GM21360 (cell line): ENCODE measurements around the gene DAB1.

Experiments
- ATAC-seq: cut with Tn5 transposase; IDR thresholded peaks from one replicate; pipeline ENCODE4 v1.9.1; 2021; ENCODE audit warnings: mild to moderate bottlenecking, moderate library complexity; ENCODE audit not compliant: unreplicated experiment

Gene DAB1

GRCh38 chr1:57279909-57280666 is 143.8 kb downstream of the DAB1 start:
- no peak for ATAC-seq

GRCh38 chr1:57278558-57278957 is 145.3 kb downstream of the DAB1 start:
- ATAC-seq: no peak

- ATAC-seq: no peak
Observed at GRCh38 chr1:57277681-57278080, 146.2 kb downstream of the DAB1 start.

- no peak for ATAC-seq
Observed at GRCh38 chr1:57276918-57277317, 146.9 kb downstream of the DAB1 start.

- no peak for ATAC-seq
Observed at GRCh38 chr1:57272601-57273000, 151.3 kb downstream of the DAB1 start.

GRCh38 chr1:57272150-57272549 is 151.7 kb downstream of the DAB1 start:
- ATAC-seq: no peak

GRCh38 chr1:57270927-57271698 is 152.7 kb downstream of the DAB1 start:
- no peak for ATAC-seq

GRCh38 chr1:57269630-57270225 is 154.1 kb downstream of the DAB1 start:
- ATAC-seq: no peak

GRCh38 chr1:57265104-57265503 is 158.8 kb downstream of the DAB1 start:
- no peak for ATAC-seq

GRCh38 chr1:57262472-57262871 is 161.4 kb downstream of the DAB1 start:
- no peak for ATAC-seq

- ATAC-seq: no peak
Observed at GRCh38 chr1:57258557-57259325, 165.1 kb downstream of the DAB1 start.

- ATAC-seq: no peak
Observed at GRCh38 chr1:57255945-57256344, 167.9 kb downstream of the DAB1 start.

GRCh38 chr1:57254022-57254421 is 169.8 kb downstream of the DAB1 start:
- no peak for ATAC-seq

- no peak for ATAC-seq
Observed at GRCh38 chr1:57252597-57253294, 171.1 kb downstream of the DAB1 start.

GRCh38 chr1:57250021-57250420 is 173.8 kb downstream of the DAB1 start:
- no peak for ATAC-seq

GRCh38 chr1:57249511-57249910 is 174.3 kb downstream of the DAB1 start:
- ATAC-seq: no peak

GRCh38 chr1:57248830-57249229 is 175.0 kb downstream of the DAB1 start:
- ATAC-seq: no peak

GRCh38 chr1:57238233-57238781 is 185.6 kb downstream of the DAB1 start:
- ATAC-seq: no peak

GRCh38 chr1:57235730-57236510 is 187.9 kb downstream of the DAB1 start:
- no peak for ATAC-seq
